HG02970 (cell line): ENCODE measurements around the gene PLET1.
A peak's percentile ranks its signal among the peaks of the same experiment; 100 is the strongest.

ENCODE experiments used
- ATAC-seq: cut with Tn5 transposase; IDR thresholded peaks from one replicate; pipeline ENCODE4 v1.9.1; 2021; ENCODE audit warnings: mild to moderate bottlenecking, moderate library complexity, moderate number of reproducible peaks; ENCODE audit not compliant: unreplicated experiment, low FRiP score

The PLET1 gene

GRCh38 chr11:112248201-112248600 lies 12.5 kb downstream of the PLET1 start:
- ATAC-seq: no peak

DNA sequence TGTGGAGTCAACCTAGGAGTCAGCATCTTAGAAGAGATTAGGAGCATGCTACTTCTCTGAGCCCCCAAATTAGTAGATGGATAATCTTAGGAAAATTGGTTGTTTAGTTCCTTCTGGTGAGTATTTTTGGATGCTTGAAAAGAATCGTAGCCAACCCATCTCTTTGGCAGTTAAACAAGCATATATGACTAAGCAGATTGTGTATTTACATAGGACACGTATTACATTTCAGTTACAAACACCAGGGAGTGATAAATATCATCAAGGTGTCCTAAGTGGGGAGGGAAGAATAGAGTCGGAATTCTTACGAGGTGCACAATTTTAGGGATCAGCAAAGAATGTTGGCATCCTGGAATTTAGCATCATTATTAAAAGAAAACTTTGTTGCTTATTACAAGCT lies 13.5 kb downstream of the PLET1 start:
- no peak for ATAC-seq

DNA sequence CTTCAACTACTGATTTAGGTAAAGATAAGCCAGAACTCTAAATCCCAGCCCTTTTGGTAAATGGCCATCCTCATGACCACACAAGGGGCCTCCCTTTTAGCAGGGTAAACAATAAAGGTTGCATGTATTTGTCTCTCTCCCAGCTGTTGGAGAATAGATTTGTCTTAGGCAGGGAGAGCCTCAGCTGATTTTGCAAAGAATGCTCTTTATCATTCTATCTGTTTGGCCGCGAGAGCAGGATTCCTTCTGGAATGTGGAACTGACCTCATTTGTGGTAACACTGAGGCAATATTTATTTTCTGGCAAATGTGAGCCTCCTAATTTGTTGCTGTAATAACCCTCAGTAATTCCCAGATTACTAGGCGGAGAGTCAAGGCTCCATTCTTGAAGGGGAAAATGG lies 19.2 kb downstream of the PLET1 start:
- no peak for ATAC-seq

DNA sequence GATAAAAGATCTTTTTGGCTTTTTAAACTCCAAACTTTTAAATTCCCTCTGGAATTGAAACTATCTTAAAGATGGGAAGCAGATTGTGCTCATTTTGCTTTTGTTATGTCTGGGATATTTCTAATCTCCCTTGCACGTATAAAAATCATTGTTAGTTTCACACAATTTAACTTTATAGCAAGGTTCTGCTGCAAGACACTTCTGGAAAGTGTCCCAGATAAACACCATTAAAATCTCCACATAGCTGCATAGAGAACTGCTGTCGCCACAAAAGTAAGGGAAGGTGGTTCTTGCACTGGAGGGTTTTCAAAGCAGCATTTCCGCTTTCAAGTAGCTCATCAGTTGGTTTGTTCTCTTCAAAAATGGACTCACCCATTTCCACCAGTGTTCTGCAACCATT lies 22.6 kb downstream of the PLET1 start:
- ATAC-seq: no peak

DNA sequence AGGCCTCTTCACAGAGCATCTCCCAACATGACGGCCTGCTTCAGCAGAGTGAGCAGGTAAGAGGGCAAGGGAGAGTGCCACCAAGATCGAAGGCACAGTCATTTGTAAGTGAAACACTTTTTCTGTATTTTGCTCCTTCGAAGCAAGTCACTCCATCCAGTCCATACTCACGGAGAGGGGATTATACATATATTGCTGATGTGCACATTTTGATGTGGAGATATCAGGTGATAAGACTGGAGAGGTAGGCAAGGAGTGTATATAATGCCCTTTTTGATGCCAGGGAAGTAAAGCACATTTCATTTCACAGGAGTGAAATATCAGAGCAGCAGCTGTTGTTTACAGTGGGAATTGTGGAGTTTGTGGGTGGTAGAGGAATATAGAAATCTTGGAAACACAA lies 23.2 kb downstream of the PLET1 start:
- ATAC-seq: no peak

DNA sequence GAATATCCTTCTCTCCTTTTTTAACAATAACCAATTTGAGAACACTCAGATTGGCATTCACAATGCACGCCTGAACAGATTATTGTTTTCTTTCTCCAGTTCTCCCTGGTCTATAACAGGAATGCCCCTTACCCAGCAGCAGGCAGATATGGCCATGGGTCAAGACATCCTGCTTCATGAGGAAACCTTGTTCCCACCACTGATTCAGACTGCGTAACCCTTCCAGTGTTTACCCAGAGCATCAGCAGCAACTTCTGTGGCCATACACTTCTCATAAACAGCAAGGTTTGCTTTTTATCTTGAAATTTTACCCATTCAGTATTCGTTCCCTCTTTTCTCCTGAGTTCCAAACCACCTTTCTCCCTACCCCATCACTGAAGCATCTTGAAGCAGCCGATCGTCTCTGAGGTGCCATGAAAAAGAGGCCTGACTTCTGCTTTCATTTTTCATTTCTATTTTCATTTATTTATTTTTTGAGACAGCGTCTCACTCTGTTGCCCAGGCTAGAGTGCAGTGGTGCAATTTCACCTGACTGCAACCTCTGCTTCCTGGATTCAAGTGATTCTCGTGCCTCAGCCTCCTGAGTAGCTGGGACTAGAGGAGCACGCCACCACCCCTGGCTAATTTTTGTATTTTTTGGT lies 24.8 kb downstream of the PLET1 start:
- ATAC-seq: no peak

- ATAC-seq: no peak
Observed at GRCh38 chr11:112231952-112232351, 28.7 kb downstream of the PLET1 start.

GRCh38 chr11:112229746-112230433 lies 30.8 kb downstream of the PLET1 start:
- no peak for ATAC-seq

- ATAC-seq: no peak
Observed at GRCh38 chr11:112229159-112229558, 31.5 kb downstream of the PLET1 start.

DNA sequence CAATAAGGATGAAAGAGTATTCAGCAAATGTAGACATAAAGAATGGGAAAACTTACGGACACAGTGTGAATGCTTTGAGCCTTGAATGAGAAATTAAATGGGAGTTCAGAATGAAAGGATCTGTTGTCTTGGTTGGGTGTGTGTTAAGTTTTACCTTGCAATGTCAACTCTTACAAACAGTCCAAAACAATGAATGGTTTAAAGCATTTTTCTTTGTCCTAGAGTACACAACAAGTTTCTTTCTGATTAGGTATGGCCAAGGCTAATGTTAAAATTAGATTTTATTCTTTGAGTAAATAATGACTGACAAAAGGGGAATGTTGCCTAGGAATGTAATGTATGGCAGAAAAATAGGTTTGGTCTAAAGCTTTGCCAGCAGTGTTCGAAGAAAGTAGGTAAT lies 32.0 kb downstream of the PLET1 start:
- ATAC-seq: no peak

DNA sequence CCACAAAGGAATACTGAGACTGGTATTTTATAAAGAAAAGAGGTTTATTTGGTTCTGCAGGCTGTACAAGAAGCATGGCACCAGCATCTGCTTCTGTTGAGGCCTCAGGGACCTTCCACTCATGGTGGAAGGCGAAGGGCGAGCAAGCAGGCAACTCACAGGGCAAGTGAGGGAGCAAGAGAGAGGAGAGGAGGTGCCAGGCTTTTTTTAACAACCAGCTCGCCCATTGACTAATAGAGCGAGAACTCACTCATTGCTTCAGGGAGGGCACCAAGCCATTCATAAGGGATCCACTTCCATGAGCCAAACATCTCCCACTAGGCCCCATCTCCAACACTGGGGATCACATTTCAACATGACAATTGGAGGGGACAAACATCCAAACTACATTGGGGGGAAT lies 33.2 kb downstream of the PLET1 start:
- no peak for ATAC-seq

DNA sequence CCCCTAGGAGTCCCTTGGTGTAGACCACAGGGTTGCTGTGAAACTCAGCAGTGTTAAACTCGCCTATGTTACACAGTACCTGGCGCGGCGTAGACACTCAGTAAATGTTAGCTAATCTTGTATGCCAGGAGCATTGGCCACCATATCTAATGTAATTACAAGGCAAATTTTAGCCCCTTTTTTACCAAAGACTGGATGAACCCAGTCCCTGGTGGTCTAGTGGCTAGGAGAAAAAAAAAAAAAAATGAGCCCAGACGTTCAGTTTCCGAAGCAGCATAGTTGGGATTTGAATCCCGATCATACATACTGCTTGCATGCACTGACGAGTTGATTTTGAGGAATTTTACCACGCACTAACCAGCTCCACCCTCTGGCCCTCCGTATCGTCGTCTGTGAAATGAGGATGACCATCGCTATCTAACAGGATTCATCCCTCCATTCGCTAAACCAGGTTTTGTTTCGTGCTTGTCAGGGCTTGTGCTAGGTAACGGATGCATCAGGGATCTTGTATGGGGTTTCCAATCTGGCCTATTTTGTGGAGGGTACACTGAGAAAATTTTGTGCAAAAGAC lies 33.7 kb downstream of the PLET1 start:
- peak; percentile 31 for ATAC-seq

DNA sequence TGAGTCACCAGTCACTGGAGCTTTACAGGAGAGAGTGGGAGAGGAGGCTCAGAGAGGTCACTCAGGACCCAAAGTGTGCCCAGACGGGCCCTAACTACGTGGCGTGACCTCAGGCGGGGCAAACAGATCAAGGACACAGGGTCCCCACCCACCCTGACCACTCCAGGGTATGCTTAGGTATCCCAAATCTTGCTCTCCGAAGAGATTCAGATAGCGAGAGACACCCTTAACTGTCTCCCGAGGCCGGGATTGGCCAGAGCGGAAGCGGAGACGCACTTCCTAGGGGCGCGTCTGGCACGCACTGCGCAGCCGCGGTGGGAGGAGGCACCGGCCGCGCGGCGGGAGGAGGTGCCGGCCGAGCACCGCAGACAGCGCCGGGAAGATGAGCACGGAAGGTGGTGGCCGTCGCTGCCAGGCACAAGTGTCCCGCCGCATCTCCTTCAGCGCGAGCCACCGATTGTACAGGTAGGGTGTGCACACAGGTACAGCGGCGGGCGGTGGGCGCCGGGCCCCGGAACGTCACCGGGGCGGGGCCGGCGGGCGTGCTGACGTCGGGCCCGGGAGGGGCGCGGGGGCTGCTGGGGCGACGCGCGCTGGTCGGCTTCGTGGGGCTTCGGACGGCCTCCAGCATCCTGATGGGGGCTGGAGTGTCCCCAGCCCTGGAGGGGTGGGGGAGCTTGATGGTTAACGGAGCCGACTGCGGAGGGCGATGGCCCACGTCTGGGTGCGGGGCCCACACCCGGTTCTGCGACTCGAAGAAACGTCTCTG lies 34.4 kb downstream of the PLET1 start, which contains the start of gene PTS:
Gene PTS (plus strand): TSS at position 367 of the 769 bp plus-strand sequence. CDS start 16 bp downstream, at position 383.
- ATAC-seq: peak; percentile 98

DNA sequence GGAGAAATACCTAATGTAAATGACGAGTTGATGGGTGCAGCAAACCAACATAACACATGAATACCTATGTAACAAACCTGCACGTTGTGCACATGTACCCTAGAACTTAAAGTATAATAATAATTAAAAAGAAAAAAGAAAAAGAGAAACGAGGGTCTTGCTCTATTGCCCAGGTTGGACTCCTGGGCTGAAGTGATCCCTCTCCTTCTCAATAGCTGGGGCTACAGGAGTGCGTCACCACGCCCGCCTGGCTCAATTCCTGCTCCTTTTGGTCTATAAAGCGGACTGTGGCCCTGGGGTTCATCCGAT lies 35.0 kb downstream of the PLET1 start:
- ATAC-seq: no peak

- ATAC-seq: no peak
Observed at GRCh38 chr11:112223754-112224532, 36.7 kb downstream of the PLET1 start.

GRCh38 chr11:112223121-112223520 lies 37.5 kb downstream of the PLET1 start:
- no peak for ATAC-seq

DNA sequence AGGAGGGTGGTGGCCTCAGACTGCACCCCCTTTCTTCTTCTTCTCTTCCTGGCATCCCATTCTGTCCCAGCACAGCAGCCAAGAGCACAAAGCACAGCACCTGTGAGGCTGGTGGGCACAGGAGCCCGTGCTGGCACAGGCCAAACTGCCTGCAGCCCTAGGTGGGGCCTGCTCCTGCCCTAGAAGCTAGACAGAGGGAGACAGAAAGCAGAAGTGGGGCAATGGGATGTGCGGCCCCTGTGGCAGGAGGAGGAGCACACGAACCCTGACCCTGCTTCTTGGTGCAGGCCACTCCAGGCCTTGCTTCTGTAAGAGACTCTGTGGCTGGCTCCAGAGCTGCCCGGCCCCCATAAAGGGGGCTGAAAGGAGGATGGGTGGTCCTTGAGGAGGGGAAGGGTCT lies 38.4 kb downstream of the PLET1 start:
- ATAC-seq: no peak

- ATAC-seq: no peak
Observed at GRCh38 chr11:112221274-112221835, 39.3 kb downstream of the PLET1 start.

DNA sequence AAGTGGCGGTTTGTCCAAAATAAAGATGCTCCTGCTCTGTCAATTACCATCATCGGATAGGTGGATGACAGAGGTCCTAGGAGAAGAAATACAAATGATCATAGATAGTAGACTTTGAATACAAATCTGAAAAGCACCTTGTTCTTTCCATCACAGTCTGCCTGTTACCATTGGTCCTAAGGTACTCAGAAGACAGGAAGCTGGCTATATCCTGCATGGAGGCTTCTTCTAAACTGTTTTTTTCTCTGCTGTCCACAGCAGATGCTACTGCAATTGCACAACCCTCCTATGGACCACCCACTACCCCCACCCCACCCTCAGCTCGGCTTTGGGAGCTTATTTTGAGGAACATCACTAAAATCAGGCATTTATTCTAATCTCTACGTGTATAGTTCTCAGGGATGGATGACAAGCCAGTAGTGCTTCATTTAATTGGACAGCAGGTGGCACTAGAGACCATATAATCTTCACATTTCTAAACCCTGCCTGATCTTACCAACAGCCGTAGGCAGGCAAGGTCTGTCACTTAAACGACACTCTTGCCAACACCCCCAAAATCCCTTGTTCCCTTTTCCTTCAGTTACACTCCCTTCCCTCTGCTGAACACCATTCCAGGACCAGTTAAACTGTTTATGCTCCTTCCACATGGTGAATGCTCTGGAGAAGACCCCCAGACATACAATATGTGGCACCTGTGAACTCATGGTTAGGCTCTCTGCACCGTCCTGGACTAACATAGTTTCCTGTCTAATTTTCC lies 41.0 kb downstream of the PLET1 start:
- ATAC-seq: peak; percentile 94
